T1000 (cell line): ENCODE data around the gene DNASE1L3.

Source experiments
- DNase-seq: peaks from one replicate; lab custom pipeline; 2025; ENCODE audit warnings: mixed read lengths; lab: John Stamatoyannopoulos, UW

DNASE1L3 gene

DNA sequence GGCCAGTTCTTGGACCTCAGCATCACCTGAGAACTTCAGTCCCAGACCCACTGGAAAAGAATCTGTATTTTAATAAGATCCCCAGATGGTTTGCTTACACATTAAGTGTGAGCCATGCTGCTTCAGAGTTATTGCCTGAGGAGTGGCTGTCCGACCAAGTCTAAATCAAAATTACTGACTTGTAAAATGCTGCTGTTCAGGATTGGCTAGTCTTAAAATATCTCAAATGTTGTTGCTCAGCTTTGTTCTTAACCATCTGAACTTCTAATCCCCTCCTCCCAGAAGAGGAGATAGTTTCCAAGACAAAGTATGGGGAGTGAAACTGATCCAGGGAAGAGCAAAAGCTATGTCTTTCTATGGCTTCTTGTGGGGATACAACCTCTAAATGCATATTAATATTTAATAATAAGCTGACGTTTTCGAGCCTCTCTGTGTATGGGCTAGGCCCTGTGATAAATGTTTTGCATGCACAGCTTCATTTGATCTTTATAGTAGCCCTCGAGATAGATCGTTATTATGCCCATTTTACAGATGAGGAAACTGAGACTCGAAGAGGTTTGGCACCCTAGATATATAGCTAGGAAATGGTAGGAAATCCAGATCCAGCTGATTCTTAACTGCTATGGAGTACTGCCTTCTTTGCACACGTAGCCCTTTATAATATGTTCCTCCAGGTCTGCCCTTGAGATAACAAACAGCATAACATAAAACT, 52.2 kb downstream of the DNASE1L3 start:
- no peak for DNase-seq

DNA sequence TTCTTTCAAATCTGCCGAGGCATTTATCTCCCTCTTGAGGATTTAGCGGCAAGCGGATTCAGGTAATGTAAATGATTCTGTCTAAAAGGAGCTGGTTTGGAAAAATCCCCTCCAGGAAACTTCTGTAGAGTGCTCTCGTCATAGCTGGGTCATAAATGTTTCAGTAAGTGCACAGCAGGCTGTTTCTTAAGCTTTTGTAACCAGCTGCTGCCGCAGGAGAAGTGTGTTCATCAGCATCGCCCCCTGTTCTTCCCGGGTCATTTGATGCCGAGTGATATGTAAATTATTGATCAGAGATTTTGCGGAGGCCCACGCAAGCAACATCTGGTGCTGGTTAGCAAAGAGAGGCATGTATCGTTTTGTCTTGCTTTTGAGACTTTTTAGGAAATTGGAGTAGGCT, 53.1 kb downstream of the DNASE1L3 start:
- no peak for DNase-seq

GRCh38 chr3:58155838-58156237, 54.9 kb downstream of the DNASE1L3 start:
- no peak for DNase-seq

DNA sequence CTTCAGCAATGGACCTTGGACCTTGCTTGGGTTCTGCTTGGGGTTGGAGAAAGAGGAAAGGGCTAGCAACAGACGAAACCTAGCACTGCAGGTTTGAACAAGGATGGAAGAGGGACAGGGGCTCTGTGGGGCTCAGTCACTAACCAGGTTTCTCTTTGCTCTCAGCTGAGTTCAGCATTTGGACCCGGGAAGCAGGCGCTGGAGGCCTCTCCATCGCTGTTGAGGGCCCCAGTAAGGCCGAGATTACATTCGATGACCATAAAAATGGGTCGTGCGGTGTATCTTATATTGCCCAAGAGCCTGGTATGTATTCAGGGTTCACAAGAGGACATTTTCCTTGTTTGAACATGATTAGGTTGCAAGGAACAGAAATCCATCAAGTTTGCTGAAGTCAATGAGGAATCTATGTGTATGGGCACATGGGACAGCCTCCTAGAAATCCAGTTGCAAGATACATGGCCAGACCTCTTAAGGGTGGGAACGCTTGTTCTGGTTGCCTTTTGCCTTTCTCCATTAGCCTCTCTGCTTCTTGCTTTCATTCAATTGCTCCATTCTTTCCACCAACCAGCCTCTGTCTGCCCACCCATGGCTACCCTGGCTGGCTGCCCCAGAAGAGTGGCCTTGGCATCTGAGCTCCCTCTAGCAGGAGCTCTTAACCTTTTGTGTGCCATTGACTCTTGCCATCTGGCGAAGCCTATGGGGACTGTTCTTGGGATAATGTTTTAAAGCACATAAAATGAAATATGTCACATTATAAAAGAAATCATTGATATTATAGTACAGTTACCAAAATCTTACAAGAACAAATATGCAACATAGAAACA, 55.9 kb downstream of the DNASE1L3 start:
- DNase-seq = no peak

GRCh38 chr3:58153371-58153770, 57.4 kb downstream of the DNASE1L3 start:
- DNase-seq = no peak

- DNase-seq = no peak
These were observed 58.4 kb downstream of the DNASE1L3 start for GRCh38 chr3:58152225-58153015.

- DNase-seq = no peak
These were observed 59.1 kb downstream of the DNASE1L3 start for GRCh38 chr3:58151637-58152036.

DNA sequence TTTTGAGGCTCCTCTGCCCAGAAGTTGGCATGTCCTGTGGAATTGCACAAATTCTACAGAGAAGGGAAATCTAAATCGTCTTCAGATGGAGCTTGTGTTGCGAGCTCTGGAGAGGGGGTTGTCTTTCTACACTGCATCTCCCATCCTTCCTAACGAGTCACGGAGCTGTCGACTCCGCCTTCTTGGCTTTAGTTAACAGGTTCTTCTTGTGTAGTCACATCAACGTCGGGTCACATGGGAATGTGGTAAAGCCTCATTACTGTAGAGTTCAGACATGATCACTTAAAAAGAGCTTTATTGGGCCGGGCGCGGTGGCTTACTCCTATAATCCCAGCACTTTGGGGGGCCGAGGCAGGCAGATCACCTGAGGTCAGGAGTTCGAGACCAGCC, 60.0 kb downstream of the DNASE1L3 start:
- no peak for DNase-seq

- no peak for DNase-seq
These were observed 60.5 kb downstream of the DNASE1L3 start for GRCh38 chr3:58150130-58150809.

DNA sequence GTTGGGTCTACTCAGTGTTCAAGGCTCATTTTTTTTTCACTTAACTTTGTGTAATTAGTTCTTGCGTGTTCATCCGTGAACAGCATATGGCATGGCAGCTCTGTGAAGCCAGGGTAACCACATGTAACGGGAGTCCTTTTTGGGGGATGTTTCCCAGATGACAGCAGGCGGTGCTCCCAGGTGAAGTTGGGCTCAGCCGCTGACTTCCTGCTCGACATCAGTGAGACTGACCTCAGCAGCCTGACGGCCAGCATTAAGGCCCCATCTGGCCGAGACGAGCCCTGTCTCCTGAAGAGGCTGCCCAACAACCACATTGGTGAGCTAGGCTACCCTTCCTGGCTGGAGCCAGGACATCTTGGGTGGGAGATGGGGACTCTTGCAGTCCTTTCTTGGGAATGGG, 62.7 kb downstream of the DNASE1L3 start:
- DNase-seq = no peak

DNA sequence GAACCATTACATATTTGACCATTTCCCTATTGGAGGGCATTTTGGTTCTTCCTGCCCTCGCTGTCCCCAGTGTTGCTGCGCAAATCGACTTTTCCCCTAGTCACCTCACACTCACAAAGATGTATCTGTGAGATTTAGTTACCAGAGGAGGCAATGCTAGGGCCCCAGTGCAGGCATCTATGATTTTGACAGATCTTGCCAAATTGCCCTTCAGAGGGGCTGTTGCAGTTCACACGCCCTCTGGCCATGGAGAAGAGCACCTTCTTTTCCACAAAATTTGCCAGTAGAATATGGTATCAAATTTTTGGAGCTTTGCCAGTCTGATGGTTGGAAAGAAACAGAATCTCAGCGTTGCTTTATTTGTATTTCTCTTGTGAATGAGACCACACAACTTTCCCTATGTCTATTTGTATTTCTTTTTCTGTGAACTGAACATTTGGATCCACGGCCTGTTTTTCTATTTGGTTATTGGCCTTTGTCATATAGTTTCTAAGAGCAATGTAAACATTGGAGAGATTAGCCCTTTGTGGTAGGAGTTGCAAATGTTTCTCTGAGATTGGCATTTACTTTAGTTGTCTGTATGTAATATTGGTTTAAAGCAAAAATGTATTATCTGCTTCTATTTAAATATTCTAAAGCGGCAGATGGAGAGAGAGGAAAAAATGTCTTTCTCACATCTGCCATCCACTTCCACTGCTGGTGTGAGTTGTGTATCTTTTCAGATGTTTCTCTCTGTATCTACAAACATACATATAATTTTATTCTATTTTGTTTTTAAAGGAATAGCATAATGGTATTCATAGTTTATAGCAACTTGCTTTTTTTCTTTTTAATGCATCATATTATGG, 66.1 kb downstream of the DNASE1L3 start:
- no peak for DNase-seq

DNA sequence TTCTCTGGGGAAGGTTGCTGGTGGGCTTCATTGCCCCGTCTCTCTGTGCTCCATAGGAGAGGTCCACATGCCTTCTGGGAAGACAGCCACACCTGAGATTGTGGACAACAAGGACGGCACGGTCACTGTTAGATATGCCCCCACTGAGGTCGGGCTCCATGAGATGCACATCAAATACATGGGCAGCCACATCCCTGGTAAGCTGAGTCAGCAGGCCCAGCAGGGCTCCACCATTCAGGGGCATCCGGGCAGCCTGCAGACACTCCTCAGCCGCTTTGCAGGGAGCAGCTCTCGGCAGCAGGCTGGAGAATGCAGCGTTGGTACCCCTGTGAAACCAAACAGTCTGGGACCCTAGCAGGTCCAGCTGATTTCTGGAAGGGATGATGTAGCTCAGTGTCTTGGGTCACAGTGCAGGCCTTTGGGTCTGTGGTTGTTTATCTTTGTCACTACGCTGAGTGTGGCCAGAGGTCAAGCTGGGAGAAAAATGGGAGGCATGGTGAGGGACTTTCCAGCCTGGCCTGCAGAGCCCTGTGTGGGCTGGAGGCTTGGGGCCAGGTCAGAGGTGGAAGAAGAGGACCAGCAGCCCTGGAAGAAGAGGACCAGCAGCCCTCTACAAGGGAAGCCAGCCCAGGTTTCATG, 67.2 kb downstream of the DNASE1L3 start:
- DNase-seq = no peak
